HUES64 (cell line): Measurements from ENCODE around the gene CAMKMT.
A peak's percentile ranks its signal among the peaks of the same experiment; 100 is the strongest.

Source experiments
- H3K27ac ChIP-seq: 2 replicates; pipeline ENCODE4 v1.7.0; 2013; ENCODE audit warnings: low read depth, low read length, inconsistent platforms
- H3K27me3 ChIP-seq: 2 replicates; pipeline ENCODE4 v1.6.1; 2013; ENCODE audit warnings: mild to moderate bottlenecking, low read length; ENCODE audit not compliant: insufficient read depth
- H3K36me3 ChIP-seq: 2 replicates; pipeline ENCODE4 v1.6.1; 2013; ENCODE audit warnings: mild to moderate bottlenecking, low read length; ENCODE audit not compliant: insufficient read depth
- H3K4me1 ChIP-seq: 2 replicates; pipeline ENCODE4 v1.6.1; 2013; ENCODE audit warnings: mild to moderate bottlenecking, low read length, moderate library complexity; ENCODE audit not compliant: insufficient read depth
- H3K4me3 ChIP-seq: 2 replicates; pipeline ENCODE4 v1.5.1; 2013; ENCODE audit warnings: mild to moderate bottlenecking, low read length, moderate library complexity
- H3K9ac ChIP-seq: 2 replicates; pipeline ENCODE4 v1.6.1; 2013; ENCODE audit warnings: mild to moderate bottlenecking, low read depth, low read length
- H3K9me3 ChIP-seq: 2 replicates; pipeline ENCODE4 v1.6.1; 2013; ENCODE audit warnings: low read depth, low read length; ENCODE audit not compliant: insufficient read depth
- WGBS: fragments of 150-250, 120-280 bp; methylation state at CpG from one replicate; pipeline ENCODE4 v1.1.7; 2013; ENCODE audit warnings: missing lambda C conversion rate; 5-methylcytosine and 5-hydroxymethylcytosine counted together

The CAMKMT gene

GRCh38 chr2:44444881-44445280 is 83.1 kb downstream of the CAMKMT start:
- Histone ChIP-seq H3K36me3 (no peaks in the 10 kb centered on the region; the same call in 1 of the 2 replicates), H3K9me3 (peaks cover 4% of the 10 kb centered on the region; the same call in 1 of the 2 replicates), H3K27ac (no peak overlapping the region), H3K9ac (no peak overlapping the region), H3K27me3 (no peaks in the 10 kb centered on the region), H3K4me1 (peaks cover 26% of the 10 kb centered on the region), H3K4me3 (no peak overlapping the region)
- WGBS: 91% methylated on average over 2 of the region's 2 CpGs

GRCh38 chr2:44448860-44449527 is 87.2 kb downstream of the CAMKMT start:
- Histone ChIP-seq H3K27ac (no peak overlapping the region), H3K4me3 (no peak overlapping the region), H3K27me3 (no peaks in the 10 kb centered on the region), H3K36me3 (no peaks in the 10 kb centered on the region; the same call in 1 of the 2 replicates), H3K9me3 (peaks cover 4% of the 10 kb centered on the region; the same call in 1 of the 2 replicates), H3K4me1 (peaks cover 17% of the 10 kb centered on the region), H3K9ac (no peak overlapping the region)
- WGBS: 94% methylated on average over 4 of the region's 6 CpGs

- Histone ChIP-seq H3K4me3 (no peak overlapping the region), H3K9ac (no peak overlapping the region), H3K27ac (no peak overlapping the region), H3K4me1 (peaks cover 24% of the 10 kb centered on the region), H3K27me3 (no peaks in the 10 kb centered on the region), H3K9me3 (peaks cover 1% of the 10 kb centered on the region; the same call in 1 of the 2 replicates), H3K36me3 (no peaks in the 10 kb centered on the region; the same call in 1 of the 2 replicates)
- WGBS: 92% methylated on average over 3 of the region's 3 CpGs
Observed at GRCh38 chr2:44450082-44450481, 88.3 kb downstream of the CAMKMT start.

GRCh38 chr2:44450806-44451205 is 89.1 kb downstream of the CAMKMT start:
- H3K27me3 ChIP-seq: no peaks in the 10 kb centered on the region
- no peak overlapping the region for H3K4me3 ChIP-seq

GRCh38 chr2:44452069-44452583 is 90.4 kb downstream of the CAMKMT start:
- H3K27ac ChIP-seq: no peak overlapping the region
- no peaks in the 10 kb centered on the region for H3K27me3 ChIP-seq
- H3K9ac ChIP-seq: no peak overlapping the region
- no peaks in the 10 kb centered on the region for H3K36me3 ChIP-seq
- WGBS: no CpG with 5 or more reads among the region's 1 CpG
- H3K4me3 ChIP-seq: no peak overlapping the region
- H3K4me1 ChIP-seq: peaks cover 30% of the 10 kb centered on the region
- H3K9me3 ChIP-seq: no peaks in the 10 kb centered on the region

More at GRCh38 chr2:44450806-44451205, 89.1 kb downstream of the CAMKMT start:
- Histone ChIP-seq H3K27ac (no peak overlapping the region), H3K4me1 (peaks cover 30% of the 10 kb centered on the region), H3K9ac (no peak overlapping the region), H3K9me3 (no peaks in the 10 kb centered on the region), H3K36me3 (no peaks in the 10 kb centered on the region)

GRCh38 chr2:44453259-44453658 is 91.5 kb downstream of the CAMKMT start:
- Histone ChIP-seq H3K4me1 (peaks cover 30% of the 10 kb centered on the region), H3K27ac (no peak overlapping the region), H3K27me3 (no peaks in the 10 kb centered on the region), H3K36me3 (no peaks in the 10 kb centered on the region), H3K4me3 (no peak overlapping the region), H3K9me3 (no peaks in the 10 kb centered on the region), H3K9ac (no peak overlapping the region)
- 92% methylated on average over 1 of the region's 1 CpG for WGBS

GRCh38 chr2:44455877-44456276 is 94.1 kb downstream of the CAMKMT start:
- Histone ChIP-seq H3K27me3 (no peaks in the 10 kb centered on the region), H3K36me3 (no peaks in the 10 kb centered on the region), H3K9ac (no peak overlapping the region), H3K4me1 (peaks cover 34% of the 10 kb centered on the region), H3K9me3 (no peaks in the 10 kb centered on the region), H3K4me3 (no peak overlapping the region), H3K27ac (no peak overlapping the region)
- WGBS: 88% methylated on average over 1 of the region's 1 CpG

- Histone ChIP-seq H3K9ac (no peak overlapping the region), H3K4me3 (no peak overlapping the region), H3K27ac (no peak overlapping the region), H3K27me3 (no peaks in the 10 kb centered on the region), H3K36me3 (no peaks in the 10 kb centered on the region), H3K4me1 (peaks cover 38% of the 10 kb centered on the region), H3K9me3 (no peaks in the 10 kb centered on the region)
Observed at GRCh38 chr2:44456946-44457345, 95.2 kb downstream of the CAMKMT start.

- Histone ChIP-seq H3K9me3 (peaks cover 8% of the 10 kb centered on the region), H3K9ac (no peak overlapping the region), H3K36me3 (no peaks in the 10 kb centered on the region), H3K27ac (no peak overlapping the region), H3K4me3 (no peak overlapping the region), H3K4me1 (peaks cover 54% of the 10 kb centered on the region), H3K27me3 (no peaks in the 10 kb centered on the region)
- WGBS: 100% methylated on average over 1 of the region's 1 CpG
Observed at GRCh38 chr2:44459739-44460138, 98.0 kb downstream of the CAMKMT start.

- no peaks in the 10 kb centered on the region for H3K27me3 ChIP-seq
- H3K4me1 ChIP-seq: peaks cover 46% of the 10 kb centered on the region
- H3K27ac ChIP-seq: peak overlapping the region; percentile 89
- 0 out of 2 replicates have a peak, but pooled peaks cover 3% of the 10 kb centered on the region for H3K36me3 ChIP-seq
- peak overlapping the region; percentile 38; the same call in 1 of the 2 replicates for H3K9ac ChIP-seq
- H3K9me3 ChIP-seq: peaks cover 35% of the 10 kb centered on the region
- WGBS: 59% methylated on average over 2 of the region's 3 CpGs
- no peak overlapping the region for H3K4me3 ChIP-seq
Observed at GRCh38 chr2:44462934-44463849, 101.4 kb downstream of the CAMKMT start.

- Histone ChIP-seq H3K27me3 (no peaks in the 10 kb centered on the region), H3K36me3 (0 out of 2 replicates have a peak, but pooled peaks cover 3% of the 10 kb centered on the region), H3K4me1 (peaks cover 44% of the 10 kb centered on the region), H3K9ac (no peak overlapping the region), H3K9me3 (peaks cover 35% of the 10 kb centered on the region), H3K4me3 (no peak overlapping the region), H3K27ac (peak overlapping the region; percentile 89; the same call in 1 of the 2 replicates)
- WGBS: 87% methylated on average over 1 of the region's 1 CpG
Observed at GRCh38 chr2:44464437-44464836, 102.7 kb downstream of the CAMKMT start.
